ENCODE measurements around the gene TEAD1.
"Not testable (repeated sequence)": the region's sequence is repeated elsewhere in the genome, so short reads cannot be mapped to it uniquely, and the experiment has no call there.

Gene TEAD1

DNA sequence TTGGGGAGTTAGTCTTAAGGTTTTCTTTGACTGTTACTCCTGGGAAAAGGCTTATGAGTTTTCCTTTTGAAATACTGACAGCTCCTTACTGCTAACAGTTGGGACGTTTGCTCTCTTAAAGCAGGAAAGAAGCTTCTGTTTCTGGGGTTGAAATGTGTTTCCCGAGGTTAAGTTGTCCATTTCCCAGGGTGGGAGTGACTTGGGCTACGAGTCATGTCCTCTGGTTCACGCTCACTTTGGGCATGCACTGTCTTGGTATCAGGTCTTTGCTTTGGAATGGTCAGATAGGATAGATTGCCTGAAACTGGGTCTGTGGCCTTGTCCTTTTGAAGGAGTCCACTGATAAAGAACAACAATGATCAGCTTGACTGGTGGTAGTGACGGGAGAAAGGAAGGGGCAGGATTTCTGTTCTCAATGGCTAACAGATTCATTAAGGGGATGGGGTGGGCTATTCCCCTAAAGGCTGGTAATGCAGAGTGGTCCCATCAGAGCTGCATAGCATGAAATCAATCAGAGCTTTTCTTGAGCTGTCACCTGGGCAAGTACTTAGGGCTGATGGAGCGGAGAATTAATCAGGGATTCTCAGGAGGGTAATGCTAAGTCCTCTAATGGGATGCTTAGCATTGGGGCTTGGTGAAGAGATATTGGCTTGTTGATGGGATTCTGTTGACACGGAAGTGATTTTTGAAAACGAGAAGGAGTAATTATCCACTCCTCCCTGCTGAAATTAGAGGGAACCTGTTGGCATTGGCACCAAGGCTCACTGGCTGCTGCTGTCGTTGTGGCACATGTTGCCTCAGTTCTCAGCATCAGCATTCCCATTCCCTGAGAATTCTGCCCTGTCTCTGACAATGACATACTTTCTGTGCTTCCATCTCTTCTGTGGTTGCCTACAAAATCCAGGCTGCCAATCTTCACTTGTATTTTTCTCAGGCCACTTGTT lies 81.6 kb downstream of the TEAD1 start:
- TF ChIP-seq, protein P1, sequence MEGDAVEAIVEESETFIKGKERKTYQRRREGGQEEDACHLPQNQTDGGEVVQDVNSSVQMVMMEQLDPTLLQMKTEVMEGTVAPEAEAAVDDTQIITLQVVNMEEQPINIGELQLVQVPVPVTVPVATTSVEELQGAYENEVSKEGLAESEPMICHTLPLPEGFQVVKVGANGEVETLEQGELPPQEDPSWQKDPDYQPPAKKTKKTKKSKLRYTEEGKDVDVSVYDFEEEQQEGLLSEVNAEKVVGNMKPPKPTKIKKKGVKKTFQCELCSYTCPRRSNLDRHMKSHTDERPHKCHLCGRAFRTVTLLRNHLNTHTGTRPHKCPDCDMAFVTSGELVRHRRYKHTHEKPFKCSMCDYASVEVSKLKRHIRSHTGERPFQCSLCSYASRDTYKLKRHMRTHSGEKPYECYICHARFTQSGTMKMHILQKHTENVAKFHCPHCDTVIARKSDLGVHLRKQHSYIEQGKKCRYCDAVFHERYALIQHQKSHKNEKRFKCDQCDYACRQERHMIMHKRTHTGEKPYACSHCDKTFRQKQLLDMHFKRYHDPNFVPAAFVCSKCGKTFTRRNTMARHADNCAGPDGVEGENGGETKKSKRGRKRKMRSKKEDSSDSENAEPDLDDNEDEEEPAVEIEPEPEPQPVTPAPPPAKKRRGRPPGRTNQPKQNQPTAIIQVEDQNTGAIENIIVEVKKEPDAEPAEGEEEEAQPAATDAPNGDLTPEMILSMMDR (conservative IDR thresholded peaks at IDR 0.05): no peak
- TF ChIP-seq ZFX (IDR thresholded peaks at IDR 0.05): no peak
- H3K27ac ChIP-seq: no peak overlapping the region

DNA sequence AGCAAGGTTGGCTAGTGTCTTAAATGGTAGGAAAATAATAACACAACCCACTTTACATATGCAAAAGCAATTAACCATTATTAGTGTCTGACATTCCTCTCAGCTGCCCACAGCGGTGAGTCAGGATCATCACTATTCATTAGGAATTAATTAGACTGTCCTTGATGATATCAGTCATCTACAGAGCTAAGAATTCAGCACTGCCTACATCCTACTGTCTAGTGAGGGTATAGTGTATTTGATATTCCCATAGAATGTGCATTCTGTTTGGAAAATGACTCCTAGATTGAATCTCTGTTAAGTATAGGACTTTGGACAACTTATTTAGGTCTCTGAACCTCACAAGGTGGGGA lies 82.2 kb downstream of the TEAD1 start:
- no peak overlapping the region for H3K27ac ChIP-seq
- no peak for TF ChIP-seq ZFX (IDR thresholded peaks at IDR 0.05)
- TF ChIP-seq, protein P1 (conservative IDR thresholded peaks at IDR 0.05): no peak

DNA sequence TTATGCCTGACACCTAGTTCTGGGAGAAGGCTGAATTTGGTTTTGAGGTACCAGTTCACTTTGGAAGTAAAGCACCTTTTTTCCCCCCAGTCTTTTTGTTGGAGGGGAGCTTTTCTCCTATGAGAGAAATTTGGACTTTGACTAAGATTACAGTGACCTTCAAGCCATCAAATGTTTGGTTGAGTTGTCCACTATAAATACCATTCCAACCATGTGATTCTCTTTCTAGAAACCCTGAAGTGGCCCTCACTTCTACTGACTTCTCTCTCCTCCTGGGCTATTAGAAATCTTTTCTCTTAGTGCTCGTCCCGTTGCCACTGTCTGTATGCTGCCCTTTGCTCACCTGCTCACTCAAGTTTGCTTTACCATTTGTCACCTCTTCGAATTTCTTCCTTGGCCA lies 82.6 kb downstream of the TEAD1 start:
- no peak for TF ChIP-seq ZFX (IDR thresholded peaks at IDR 0.05)
- TF ChIP-seq, protein P1 (conservative IDR thresholded peaks at IDR 0.05): no peak
- no peak overlapping the region for H3K27ac ChIP-seq

DNA sequence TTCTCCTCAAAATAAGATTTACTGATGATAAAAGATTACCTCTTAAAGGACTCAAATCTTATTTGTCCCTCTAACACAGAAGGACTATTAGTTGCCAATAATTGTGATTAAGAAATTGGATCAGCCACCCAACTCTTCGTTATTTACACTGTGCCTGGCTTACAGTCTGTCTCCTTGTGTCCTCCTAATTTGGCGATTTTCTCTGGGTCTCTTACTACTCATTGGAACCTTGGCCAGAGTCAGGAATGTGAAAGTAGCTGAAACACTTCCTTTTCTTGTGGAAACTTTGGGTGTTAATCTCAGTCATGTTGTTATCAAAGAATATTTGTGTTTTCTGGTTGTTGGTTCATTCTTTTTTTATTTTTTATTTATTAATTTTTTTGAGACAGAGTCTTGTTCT lies 83.2 kb downstream of the TEAD1 start:
- TF ChIP-seq, protein P1 (conservative IDR thresholded peaks at IDR 0.05): no peak
- TF ChIP-seq ZFX (IDR thresholded peaks at IDR 0.05): no peak
- H3K27ac ChIP-seq: no peak overlapping the region

DNA sequence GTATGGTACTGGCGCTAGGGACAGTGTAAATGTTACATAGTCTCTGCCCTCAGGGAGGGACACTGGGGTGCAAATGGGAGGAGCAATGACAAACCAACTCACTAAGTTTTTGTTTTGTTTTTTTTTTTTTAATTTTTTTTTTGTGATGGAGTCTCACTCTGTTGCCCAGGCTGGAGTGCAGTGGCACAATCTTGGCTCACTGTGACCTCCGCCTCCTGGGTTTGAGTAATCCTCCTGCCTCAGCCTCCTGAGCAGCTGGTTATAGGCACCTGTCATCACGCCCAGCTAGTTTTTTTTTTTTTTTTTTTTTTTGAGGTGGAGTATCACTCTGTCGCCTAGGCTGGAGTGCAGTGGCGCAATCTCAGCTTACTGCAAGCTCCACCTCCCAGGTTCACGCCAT lies 83.9 kb downstream of the TEAD1 start:
- H3K27ac ChIP-seq: not testable (repeated sequence)

DNA sequence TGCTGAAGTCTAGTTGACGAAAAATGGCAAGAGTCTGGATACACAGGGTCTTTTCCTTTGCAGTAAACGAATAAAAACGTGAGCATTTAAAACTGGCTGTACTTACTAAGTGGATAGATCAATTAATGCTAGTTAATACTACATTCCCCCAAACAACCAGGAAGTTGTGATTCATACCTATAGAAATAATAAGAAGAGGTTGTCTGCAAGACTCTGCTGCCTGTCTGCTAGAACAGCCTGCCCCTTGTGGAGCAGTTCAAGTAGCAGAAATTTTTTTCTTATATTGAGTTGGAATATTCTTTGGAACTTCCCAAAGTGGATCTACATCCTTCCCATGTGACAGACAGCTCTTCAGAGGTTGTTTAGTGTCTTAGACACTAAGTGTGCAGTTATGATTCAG lies 86.8 kb downstream of the TEAD1 start:
- TF ChIP-seq, protein P1 (conservative IDR thresholded peaks at IDR 0.05): peak; percentile 22
- no peak for TF ChIP-seq ZFX (IDR thresholded peaks at IDR 0.05)
- no peak overlapping the region for H3K27ac ChIP-seq

DNA sequence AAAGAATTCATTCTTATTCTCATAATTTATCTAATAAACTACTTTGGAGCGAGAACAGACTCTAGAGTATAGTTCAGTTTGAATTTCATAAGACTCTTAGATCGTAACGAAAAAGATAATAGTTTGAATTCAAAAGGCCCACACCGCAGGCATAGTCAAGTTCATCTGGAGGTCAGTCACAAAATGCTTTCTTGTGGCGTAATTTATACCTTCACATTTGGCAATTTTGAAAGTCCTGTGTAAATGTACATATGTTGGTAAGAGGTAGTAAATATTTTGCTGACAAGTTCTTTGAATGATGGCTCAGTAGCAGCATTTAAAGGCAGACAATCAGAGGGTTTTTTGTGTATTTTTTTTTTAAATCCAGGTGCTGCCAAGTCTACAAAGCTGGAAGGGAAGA lies 88.1 kb downstream of the TEAD1 start:
- no peak for TF ChIP-seq ZFX (IDR thresholded peaks at IDR 0.05)
- TF ChIP-seq, protein P1 (conservative IDR thresholded peaks at IDR 0.05): no peak

More for the DNA sequence above, 88.1 kb downstream of the TEAD1 start:
- no peak overlapping the region for H3K27ac ChIP-seq
